ENCODE measurements around the gene ZNF451.

ZNF451 gene

DNA sequence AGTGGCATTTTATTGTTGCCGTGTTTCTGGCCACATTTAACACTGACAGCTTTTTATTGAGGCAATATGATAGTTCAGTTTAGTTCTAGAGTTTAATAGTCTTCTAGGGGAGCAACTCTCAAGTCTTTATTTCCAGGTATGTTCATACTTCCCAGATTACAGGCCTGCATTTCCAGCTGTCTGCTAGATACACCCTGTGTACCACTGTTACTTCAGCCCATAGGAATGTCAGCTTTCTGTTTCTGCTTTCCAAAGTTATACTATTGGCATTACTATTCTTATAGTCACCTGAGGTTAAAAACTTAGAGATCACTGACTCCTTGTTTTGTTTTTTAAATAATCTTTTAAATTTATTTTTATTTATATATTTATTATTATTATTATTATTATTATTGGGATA is 7.6 kb downstream of the ZNF451 start:
- Histone ChIP-seq H3K27ac (ENCODE audit: low read length) (no peak overlapping the region), H3K27me3 (ENCODE audit: low read depth, low read length) (no peaks in the 10 kb centered on the region), H3K4me3 (ENCODE audit: low read length) (no peak overlapping the region), H3K9me3 (ENCODE audit: insufficient read depth, low read length) (no peaks in the 10 kb centered on the region), H3K79me2 (ENCODE audit: low read length) (peaks cover 94% of the 10 kb centered on the region), H3K4me2 (ENCODE audit: low read length) (no peak overlapping the region), H3K9ac (ENCODE audit: low read length) (no peak overlapping the region), H3K4me1 (ENCODE audit: low read length) (peaks cover 10% of the 10 kb centered on the region; the same call in 1 of the 2 replicates), H3K36me3 (replicated peaks; ENCODE audit: low read depth, low read length) (peaks cover 63% of the 10 kb centered on the region), H2AFZ (ENCODE audit: low read depth, low read length) (no peak overlapping the region), H4K20me1 (ENCODE audit: insufficient read depth, low read length) (peaks cover 65% of the 10 kb centered on the region)
- TF ChIP-seq EZH2phosphoT487 (IDR thresholded peaks at IDR 0.05; ENCODE audit: low read depth), result no peak

DNA sequence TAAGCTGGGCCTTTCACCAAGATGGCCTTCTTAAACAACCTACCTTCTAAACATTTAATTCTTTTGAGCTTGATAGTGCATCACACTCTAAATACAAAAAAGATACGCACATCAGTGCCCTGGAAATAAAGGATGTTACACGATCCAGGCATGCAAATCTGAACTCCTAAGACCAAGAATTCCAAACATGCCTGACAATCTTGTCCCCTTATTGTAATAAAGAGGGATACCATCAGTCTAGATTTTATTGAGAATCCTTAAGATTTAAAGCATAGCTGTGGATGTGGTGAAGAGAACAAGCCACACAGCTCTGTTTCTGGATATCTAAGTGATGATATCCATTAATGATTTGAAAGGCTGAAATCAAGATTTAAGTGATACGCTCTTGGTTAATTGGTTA is 13.0 kb downstream of the ZNF451 start:
- Histone ChIP-seq H3K4me3 (ENCODE audit: low read length) (no peak overlapping the region), H3K79me2 (ENCODE audit: low read length) (peaks cover 95% of the 10 kb centered on the region), H3K4me1 (ENCODE audit: low read length) (peaks cover 30% of the 10 kb centered on the region), H4K20me1 (ENCODE audit: insufficient read depth, low read length) (peaks cover 65% of the 10 kb centered on the region), H3K4me2 (ENCODE audit: low read length) (no peak overlapping the region), H2AFZ (ENCODE audit: low read depth, low read length) (no peak overlapping the region), H3K9ac (ENCODE audit: low read length) (no peak overlapping the region), H3K27me3 (ENCODE audit: low read depth, low read length) (no peaks in the 10 kb centered on the region), H3K36me3 (replicated peaks; ENCODE audit: low read depth, low read length) (peaks cover 75% of the 10 kb centered on the region), H3K9me3 (ENCODE audit: insufficient read depth, low read length) (no peaks in the 10 kb centered on the region), H3K27ac (ENCODE audit: low read length) (no peak overlapping the region)
- TF ChIP-seq, protein P1, sequence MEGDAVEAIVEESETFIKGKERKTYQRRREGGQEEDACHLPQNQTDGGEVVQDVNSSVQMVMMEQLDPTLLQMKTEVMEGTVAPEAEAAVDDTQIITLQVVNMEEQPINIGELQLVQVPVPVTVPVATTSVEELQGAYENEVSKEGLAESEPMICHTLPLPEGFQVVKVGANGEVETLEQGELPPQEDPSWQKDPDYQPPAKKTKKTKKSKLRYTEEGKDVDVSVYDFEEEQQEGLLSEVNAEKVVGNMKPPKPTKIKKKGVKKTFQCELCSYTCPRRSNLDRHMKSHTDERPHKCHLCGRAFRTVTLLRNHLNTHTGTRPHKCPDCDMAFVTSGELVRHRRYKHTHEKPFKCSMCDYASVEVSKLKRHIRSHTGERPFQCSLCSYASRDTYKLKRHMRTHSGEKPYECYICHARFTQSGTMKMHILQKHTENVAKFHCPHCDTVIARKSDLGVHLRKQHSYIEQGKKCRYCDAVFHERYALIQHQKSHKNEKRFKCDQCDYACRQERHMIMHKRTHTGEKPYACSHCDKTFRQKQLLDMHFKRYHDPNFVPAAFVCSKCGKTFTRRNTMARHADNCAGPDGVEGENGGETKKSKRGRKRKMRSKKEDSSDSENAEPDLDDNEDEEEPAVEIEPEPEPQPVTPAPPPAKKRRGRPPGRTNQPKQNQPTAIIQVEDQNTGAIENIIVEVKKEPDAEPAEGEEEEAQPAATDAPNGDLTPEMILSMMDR (IDR thresholded peaks at IDR 0.05; ENCODE audit: low read depth, low read length), result no peak
- TF ChIP-seq EZH2phosphoT487 (IDR thresholded peaks at IDR 0.05; ENCODE audit: low read depth), result no peak

DNA sequence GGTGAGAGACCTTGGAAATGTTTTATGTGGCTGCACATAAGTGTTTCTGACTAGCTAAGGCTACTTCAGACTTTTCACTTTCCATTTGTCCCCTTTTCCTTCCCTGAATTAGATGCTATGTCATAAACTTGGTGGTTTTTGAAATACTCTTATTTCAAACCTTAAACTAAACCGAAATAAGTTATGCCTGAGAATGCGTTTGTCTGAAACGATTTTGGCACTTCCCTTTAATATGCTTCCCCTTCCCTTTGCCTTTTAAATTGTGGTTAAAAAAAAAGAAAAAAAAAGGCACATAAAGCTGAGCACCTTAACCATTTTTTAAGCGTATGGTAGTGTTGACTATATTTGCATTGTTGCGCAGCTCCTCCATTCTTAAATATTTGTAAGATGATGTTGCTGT is 14.3 kb downstream of the ZNF451 start:
- Histone ChIP-seq H3K9me3 (ENCODE audit: insufficient read depth, low read length) (no peaks in the 10 kb centered on the region), H3K27ac (ENCODE audit: low read length) (no peak overlapping the region), H3K79me2 (ENCODE audit: low read length) (peaks cover 91% of the 10 kb centered on the region), H3K9ac (ENCODE audit: low read length) (no peak overlapping the region), H3K4me2 (ENCODE audit: low read length) (peak overlapping the region; percentile 8), H3K4me1 (ENCODE audit: low read length) (peaks cover 43% of the 10 kb centered on the region), H3K4me3 (ENCODE audit: low read length) (no peak overlapping the region), H3K36me3 (replicated peaks; ENCODE audit: low read depth, low read length) (peaks cover 66% of the 10 kb centered on the region), H3K27me3 (ENCODE audit: low read depth, low read length) (no peaks in the 10 kb centered on the region), H4K20me1 (ENCODE audit: insufficient read depth, low read length) (peaks cover 67% of the 10 kb centered on the region), H2AFZ (ENCODE audit: low read depth, low read length) (no peak overlapping the region)
- TF ChIP-seq, protein P1 (IDR thresholded peaks at IDR 0.05; ENCODE audit: low read depth, low read length), result no peak
- no peak for TF ChIP-seq EZH2phosphoT487 (IDR thresholded peaks at IDR 0.05; ENCODE audit: low read depth)

DNA sequence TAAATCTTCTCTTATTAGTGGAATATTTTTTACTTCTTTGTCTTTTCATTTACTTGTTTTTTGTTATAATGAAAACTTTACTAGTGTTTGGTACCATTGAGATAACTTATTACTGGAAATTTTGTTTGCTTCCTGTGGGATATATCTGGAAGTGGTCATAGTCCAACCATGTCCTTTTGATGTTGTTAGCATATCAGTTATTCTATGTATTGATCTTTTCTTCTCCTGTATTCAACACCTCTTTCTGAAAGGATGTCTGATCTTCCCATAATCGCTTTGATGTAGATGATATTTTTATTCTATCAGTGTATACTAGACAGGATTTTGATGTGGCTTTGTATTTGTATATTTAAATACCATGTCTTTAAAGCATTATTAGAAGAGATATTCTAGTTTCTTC is 17.0 kb downstream of the ZNF451 start:
- Histone ChIP-seq H3K4me1 (ENCODE audit: low read length) (peaks cover 53% of the 10 kb centered on the region), H3K27me3 (ENCODE audit: low read depth, low read length) (no peaks in the 10 kb centered on the region), H4K20me1 (ENCODE audit: insufficient read depth, low read length) (peaks cover 69% of the 10 kb centered on the region), H3K4me2 (ENCODE audit: low read length) (no peak overlapping the region), H3K9me3 (ENCODE audit: insufficient read depth, low read length) (no peaks in the 10 kb centered on the region), H3K4me3 (ENCODE audit: low read length) (no peak overlapping the region), H3K9ac (ENCODE audit: low read length) (no peak overlapping the region), H3K79me2 (ENCODE audit: low read length) (peaks cover 93% of the 10 kb centered on the region), H3K36me3 (replicated peaks; ENCODE audit: low read depth, low read length) (peaks cover 49% of the 10 kb centered on the region), H3K27ac (ENCODE audit: low read length) (no peak overlapping the region), H2AFZ (ENCODE audit: low read depth, low read length) (no peak overlapping the region)
- TF ChIP-seq, protein P1 (IDR thresholded peaks at IDR 0.05; ENCODE audit: low read depth, low read length), result no peak
- no peak for TF ChIP-seq EZH2phosphoT487 (IDR thresholded peaks at IDR 0.05; ENCODE audit: low read depth)
